GM12878 (cell line): Measurements from ENCODE around the gene CTIF. TPM values are rescaled to one million over a fixed set of nuclear protein-coding genes. Genes with fewer than 3 reads are reported as not detected.

Source experiments
- ATAC-seq: fragments of 200-7000 bp; cut with Tn5 transposase; 3 replicates; pipeline ENCODE4 v1.9.1; 2020; ENCODE audit warnings: mild to moderate bottlenecking, moderate library complexity
- BruUV-seq: library from RNA; stranded (reverse); fragments of 400-500 nt; replicated peaks from 2 replicates; lab custom pipeline; 2021; lab: Mats Ljungman, UMichigan
- CTCF ChIA-PET: fragments of 300-600 bp; sonication (Branson Sonifier 250); formaldehyde crosslinking; extraction: SDS; loops from one replicate; lab custom pipeline; 2021; ENCODE audit warnings: inconsistent platforms; lab: Yijun Ruan, JAX
- POLR2A ChIA-PET: fragments of 350-600 bp; formaldehyde crosslinking; extraction: SDS; loops from one replicate; lab custom pipeline; 2021; ENCODE audit warnings: inconsistent platforms; lab: Charles Lee
- RAD21 ChIA-PET: fragments of 300-600 bp; sonication (Branson Sonifier 250); formaldehyde crosslinking; loops from one replicate; lab custom pipeline; 2023; ENCODE audit warnings: antibody characterized with exemption; ENCODE audit not compliant: unreplicated experiment; lab: Charles Lee
- SMC1A ChIA-PET: fragments of 300-600 bp; sonication (Branson Sonifier 250); formaldehyde crosslinking; loops from one replicate; lab custom pipeline; 2023; ENCODE audit not compliant: unreplicated experiment, uncharacterized antibody; lab: Charles Lee
- DNase-seq: peaks from one replicate; pipeline ENCODE4 v3.0.0-alpha.2; 2011; ENCODE audit warnings: low read depth, low spot score
- FAIRE-seq: peaks from 3 replicates; lab custom pipeline; 2011; peaks lifted over from hg19 to GRCh38; lab: Jason Lieb, UNC
- H2AFZ ChIP-seq: 2 replicates; pipeline ENCODE4 v1.6.0; 2011; ENCODE audit warnings: low read depth, low read length, control low read depth; ENCODE audit not compliant: control insufficient read depth
- H3K27ac ChIP-seq: 2 replicates; pipeline ENCODE4 v1.5.1; 2011; ENCODE audit warnings: control low read depth; ENCODE audit not compliant: control insufficient read depth, insufficient read depth
- H3K27me3 ChIP-seq, 2 experiments: replicated peaks in 1 of 2; 2 replicates each; pipeline versions ENCODE4 v1.6.0 to v1.6.1; 2011; ENCODE audit warnings: low read length in 1 of 2; ENCODE audit not compliant: control insufficient read depth in 2 of 2, insufficient read depth in 2 of 2
- H3K36me3 ChIP-seq, 2 experiments: 2 replicates each; pipeline ENCODE4 v1.5.1; 2011; ENCODE audit warnings: low read length in 1 of 2; ENCODE audit not compliant: control insufficient read depth in 2 of 2, insufficient read depth in 2 of 2
- H3K4me1 ChIP-seq: 2 replicates; pipeline ENCODE4 v1.6.1; 2011; ENCODE audit warnings: mild to moderate bottlenecking, low read length, moderate library complexity, mixed read lengths; ENCODE audit not compliant: control insufficient read depth, insufficient read depth
- H3K4me2 ChIP-seq: 2 replicates; pipeline ENCODE4 v1.6.0; 2011; ENCODE audit warnings: control low read depth; ENCODE audit not compliant: control insufficient read depth, insufficient read depth
- H3K4me3 ChIP-seq: fragments of 200-600 bp; sonication (generic); 2 replicates; pipeline ENCODE4 v1.5.1; 2016
- H3K79me2 ChIP-seq: 2 replicates; pipeline ENCODE4 v1.6.0; 2011; ENCODE audit warnings: low read length; ENCODE audit not compliant: control insufficient read depth, insufficient read depth
- H3K9ac ChIP-seq: 2 replicates; pipeline ENCODE4 v1.8.0; 2011; ENCODE audit warnings: low read length, control low read depth, mixed read lengths; ENCODE audit not compliant: control insufficient read depth, insufficient read depth
- H3K9me3 ChIP-seq: replicated peaks from 3 replicates; pipeline ENCODE4 v1.5.1; 2011; ENCODE audit warnings: mild to moderate bottlenecking, low read length; ENCODE audit not compliant: control insufficient read depth, insufficient read depth
- H4K20me1 ChIP-seq: 2 replicates; pipeline ENCODE4 v1.6.0; 2011; ENCODE audit not compliant: control insufficient read depth, insufficient read depth
- BRCA1 ChIP-seq: IDR thresholded peaks from 2 replicates; pipeline ENCODE4 v1.6.1; 2011; ENCODE audit warnings: low read depth, low read length, improper control_type of control experiment
- GABPA ChIP-seq: IDR thresholded peaks from 2 replicates; pipeline ENCODE4 v1.6.1; 2014; ENCODE audit warnings: antibody characterized with exemption, low read depth, mild to moderate bottlenecking, inconsistent platforms
- WGBS: methylation state at CpG from one replicate; pipeline ENCODE4 v1.1.6; 2016; ENCODE audit warnings: low lambda C conversion rate; ENCODE audit not compliant: insufficient replicate concordance, insufficient coverage; ENCODE audit errors: missing lambda C conversion rate; 5-methylcytosine and 5-hydroxymethylcytosine counted together
- in situ Hi-C: fragments of 300-500 bp; cut with MboI; formaldehyde crosslinking; loops from 9 replicates; pipeline ENCODE4 v1.14.3; 2018; ENCODE audit warnings: mixed read lengths
- intact Hi-C: fragments of 100-400 bp; cut with micrococcal nuclease; formaldehyde crosslinking; loops from one replicate; pipeline ENCODE4 v1.14.2; 2022; ENCODE audit not compliant: unreplicated experiment
- polyA plus RNA-seq, 11 experiments: library from polyadenylated mRNA; depleted of rRNA in 4 of 11; unstranded in 6 of 11; stranded (reverse) in 5 of 11; fragments of >200 nt; fragmentation: Nextera tagmentation in 4 of 11; fragmentation: Illumina TruSeq in 1 of 11; extraction: Ambion mirVana in 4 of 11; extraction: Trizol in 1 of 11; gene quantifications; 1 replicate in 1 of 11; 2 replicates in 10 of 11; pipeline versions ENCODE4 v1.2.1 to v1.2.3, GENCODE V29; 2011 to 2016; ENCODE audit warnings: inconsistent platforms in 2 of 11, missing spikeins in 2 of 11, low read depth in 1 of 11
- total RNA-seq, 4 experiments: library from RNA; depleted of rRNA in 3 of 4; stranded (reverse); fragments of >200 nt in 3 of 4; fragmentation: Illumina TruSeq in 1 of 4; extraction: Trizol in 1 of 4; gene quantifications; 2 replicates each; pipeline versions ENCODE4 v1.2.1 to v1.2.3, GENCODE V29; 2013 to 2021
- TF ChIP-seq, protein P1 (sequence below): fragments of 450-650 bp; IDR thresholded peaks from 2 replicates; pipeline ENCODE4 v1.6.1; 2017; ENCODE audit warnings: low read depth, mild to moderate bottlenecking, moderate library complexity
- TF ChIP-seq, protein P2 (sequence below): IDR thresholded peaks from 2 replicates; pipeline ENCODE4 v1.6.1; 2012; ENCODE audit warnings: low read depth, low read length, improper control_type of control experiment
- TF ChIP-seq, protein P3 (sequence below): fragments of 450-650 bp; IDR thresholded peaks from 2 replicates; pipeline ENCODE4 v1.6.1; 2014; ENCODE audit warnings: mild to moderate bottlenecking

CTIF gene
- total and polyA plus RNA-seq, 10 of the 15 experiments (the other 5 are each of a cell fraction or from before 2014, with no cell fraction given): 0.06 to 11.6 (median 2.5) TPM

DNA sequence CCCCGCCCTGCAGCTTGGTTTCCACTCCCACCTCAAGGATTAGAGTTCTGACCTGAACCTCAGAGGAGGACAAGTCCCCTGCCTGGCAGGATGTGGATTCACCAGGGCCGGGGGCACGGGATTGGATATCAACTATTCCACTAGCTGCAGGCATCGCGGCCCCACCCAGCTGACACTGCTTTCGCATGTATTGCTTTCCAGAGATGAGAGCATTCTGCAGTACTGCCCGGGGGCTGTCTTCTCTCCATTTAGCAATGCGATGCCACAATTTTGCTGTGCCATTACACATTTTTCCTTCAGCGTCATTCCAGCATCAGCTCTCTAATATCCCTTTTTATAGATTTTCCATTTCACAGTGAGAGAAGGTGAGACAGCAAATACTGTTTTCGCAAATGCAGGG is 42.0 kb downstream of the CTIF start:
- Histone ChIP-seq H3K27ac (no peak overlapping the region), H3K79me2 (no peaks in the 10 kb centered on the region), H3K9me3 (no peaks in the 10 kb centered on the region; the same call in 2 of the 3 replicates), H3K36me3 (no peaks in the 10 kb centered on the region), H3K4me3 (no peak overlapping the region), H3K9ac (no peak overlapping the region), H4K20me1 (no peaks in the 10 kb centered on the region), H2AFZ (no peak overlapping the region), H3K27me3 (no peaks in the 10 kb centered on the region), H3K4me2 (no peak overlapping the region), H3K4me1 (no peaks in the 10 kb centered on the region)
- WGBS: 85% methylated on average over 10 of the region's 10 CpGs
- TF ChIP-seq, protein P1, sequence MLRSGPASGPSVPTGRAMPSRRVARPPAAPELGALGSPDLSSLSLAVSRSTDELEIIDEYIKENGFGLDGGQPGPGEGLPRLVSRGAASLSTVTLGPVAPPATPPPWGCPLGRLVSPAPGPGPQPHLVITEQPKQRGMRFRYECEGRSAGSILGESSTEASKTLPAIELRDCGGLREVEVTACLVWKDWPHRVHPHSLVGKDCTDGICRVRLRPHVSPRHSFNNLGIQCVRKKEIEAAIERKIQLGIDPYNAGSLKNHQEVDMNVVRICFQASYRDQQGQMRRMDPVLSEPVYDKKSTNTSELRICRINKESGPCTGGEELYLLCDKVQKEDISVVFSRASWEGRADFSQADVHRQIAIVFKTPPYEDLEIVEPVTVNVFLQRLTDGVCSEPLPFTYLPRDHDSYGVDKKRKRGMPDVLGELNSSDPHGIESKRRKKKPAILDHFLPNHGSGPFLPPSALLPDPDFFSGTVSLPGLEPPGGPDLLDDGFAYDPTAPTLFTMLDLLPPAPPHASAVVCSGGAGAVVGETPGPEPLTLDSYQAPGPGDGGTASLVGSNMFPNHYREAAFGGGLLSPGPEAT: no peak
- TF ChIP-seq GABPA (no peak), BRCA1 (no peak)
- TF ChIP-seq, protein P2, sequence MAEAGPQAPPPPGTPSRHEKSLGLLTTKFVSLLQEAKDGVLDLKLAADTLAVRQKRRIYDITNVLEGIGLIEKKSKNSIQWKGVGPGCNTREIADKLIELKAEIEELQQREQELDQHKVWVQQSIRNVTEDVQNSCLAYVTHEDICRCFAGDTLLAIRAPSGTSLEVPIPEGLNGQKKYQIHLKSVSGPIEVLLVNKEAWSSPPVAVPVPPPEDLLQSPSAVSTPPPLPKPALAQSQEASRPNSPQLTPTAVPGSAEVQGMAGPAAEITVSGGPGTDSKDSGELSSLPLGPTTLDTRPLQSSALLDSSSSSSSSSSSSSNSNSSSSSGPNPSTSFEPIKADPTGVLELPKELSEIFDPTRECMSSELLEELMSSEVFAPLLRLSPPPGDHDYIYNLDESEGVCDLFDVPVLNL: no peak
- TF ChIP-seq, protein P3, sequence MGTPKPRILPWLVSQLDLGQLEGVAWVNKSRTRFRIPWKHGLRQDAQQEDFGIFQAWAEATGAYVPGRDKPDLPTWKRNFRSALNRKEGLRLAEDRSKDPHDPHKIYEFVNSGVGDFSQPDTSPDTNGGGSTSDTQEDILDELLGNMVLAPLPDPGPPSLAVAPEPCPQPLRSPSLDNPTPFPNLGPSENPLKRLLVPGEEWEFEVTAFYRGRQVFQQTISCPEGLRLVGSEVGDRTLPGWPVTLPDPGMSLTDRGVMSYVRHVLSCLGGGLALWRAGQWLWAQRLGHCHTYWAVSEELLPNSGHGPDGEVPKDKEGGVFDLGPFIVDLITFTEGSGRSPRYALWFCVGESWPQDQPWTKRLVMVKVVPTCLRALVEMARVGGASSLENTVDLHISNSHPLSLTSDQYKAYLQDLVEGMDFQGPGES: no peak
- ATAC-seq: no peak
- in situ Hi-C loops: no loop called here
- ChIA-PET CTCF (no interaction called here), RAD21 (no interaction called here), SMC1A (interaction anchor here (0.7 kb wide), 1 partner anchor 685 kb away, joined by 4 read pairs; no protein-coding TSS in a partner anchor), POLR2A (no interaction called here)
- DNase-seq: no peak
- no TSS peak for BruUV-seq
- FAIRE-seq: no peak
- intact Hi-C loops: no loop called here
